HepG2 (cell line): ENCODE results near the gene HIPK2. TPM values are rescaled to one million over a fixed set of nuclear protein-coding genes. Genes with fewer than 3 reads are reported as not detected.

Source experiments
- ATAC-seq: fragments of 200-7000 bp; cut with Tn5 transposase; 3 replicates; pipeline ENCODE4 v1.9.1; 2020; ENCODE audit warnings: mild to moderate bottlenecking, moderate library complexity
- BruUV-seq: library from RNA; stranded (reverse); fragments of 400-500 nt; replicated peaks from 2 replicates; lab custom pipeline; 2021; lab: Mats Ljungman, UMichigan
- CTCF ChIA-PET: fragments of 300-600 bp; formaldehyde crosslinking; extraction: SDS; loops from one replicate; lab custom pipeline; 2021; ENCODE audit warnings: low total read pairs, inconsistent platforms, low intra/inter-chr PET ratio; lab: Yijun Ruan, JAX
- POLR2A ChIA-PET: fragments of 350-600 bp; sonication (Branson Sonifier 250); formaldehyde crosslinking; loops from one replicate; lab custom pipeline; 2020; ENCODE audit warnings: antibody characterized with exemption, inconsistent platforms; lab: Yijun Ruan, JAX
- DNase-seq: peaks from one replicate; pipeline ENCODE4 v3.0.0-alpha.2; 2015; ENCODE audit warnings: low spot score
- FAIRE-seq: peaks from 3 replicates; lab custom pipeline; 2011; peaks lifted over from hg19 to GRCh38; lab: Jason Lieb, UNC
- H2AFZ ChIP-seq: one replicate; pipeline ENCODE4 v1.6.1; 2011; ENCODE audit warnings: low read length, inconsistent platforms
- H3K27ac ChIP-seq: fragments of 300-600 bp; 3 replicates; pipeline ENCODE4 v1.8.0; 2011; ENCODE audit warnings: mixed run types, mild to moderate bottlenecking, mixed read lengths, low read length, inconsistent platforms; ENCODE audit not compliant: insufficient read depth; ENCODE audit errors: extremely low read length
- H3K27me3 ChIP-seq, 2 experiments: fragments of 200-600 bp in 1 of 2; 2 replicates in 1 of 2; 3 replicates in 1 of 2; pipeline versions ENCODE4 v1.6.0 to v1.8.0; 2011; ENCODE audit warnings: low read length in 2 of 2, mild to moderate bottlenecking in 2 of 2, moderate library complexity in 2 of 2, inconsistent platforms in 1 of 2; ENCODE audit not compliant: insufficient read depth in 2 of 2, control insufficient read depth in 1 of 2
- H3K36me3 ChIP-seq, 2 experiments: fragments of 200-600 bp in 1 of 2; replicated peaks in 1 of 2; 2 replicates in 1 of 2; 3 replicates in 1 of 2; pipeline versions ENCODE4 v1.5.1 to v1.8.0; 2011; ENCODE audit warnings: low read length in 2 of 2, inconsistent platforms in 1 of 2; ENCODE audit not compliant: insufficient read depth in 2 of 2, control insufficient read depth in 1 of 2
- H3K4me1 ChIP-seq: 2 replicates; pipeline ENCODE4 v1.5.1; 2012; ENCODE audit warnings: low read length, inconsistent platforms; ENCODE audit not compliant: insufficient read depth
- H3K4me2 ChIP-seq: 2 replicates; pipeline ENCODE4 v1.6.0; 2011; ENCODE audit warnings: low read depth, low read length, inconsistent platforms
- H3K4me3 ChIP-seq, 3 experiments: fragments of 200-600 bp in 1 of 3; sonication (generic), shearing (Covaris generic) in 1 of 3; replicated peaks in 1 of 3; 2 replicates each; pipeline ENCODE4 v1.5.1; 2011 to 2016; ENCODE audit warnings: low read length in 3 of 3, inconsistent platforms in 2 of 3, low read depth in 2 of 3, mild to moderate bottlenecking in 2 of 3, control low read depth in 1 of 3, mixed read lengths in 1 of 3; ENCODE audit not compliant: insufficient read depth in 1 of 3
- H3K79me2 ChIP-seq: one replicate; pipeline ENCODE4 v1.6.1; 2011; ENCODE audit warnings: low read length, inconsistent platforms; ENCODE audit not compliant: insufficient read depth
- H3K9ac ChIP-seq: 2 replicates; pipeline ENCODE4 v1.6.0; 2011; ENCODE audit warnings: mild to moderate bottlenecking, low read depth, low read length, inconsistent platforms; ENCODE audit not compliant: insufficient read depth
- H3K9me3 ChIP-seq: 2 replicates; pipeline ENCODE4 v1.5.1; 2012; ENCODE audit warnings: mild to moderate bottlenecking, low read length
- H4K20me1 ChIP-seq: 2 replicates; pipeline ENCODE4 v1.6.0; 2011; ENCODE audit warnings: inconsistent platforms, mild to moderate bottlenecking, low read length, moderate library complexity; ENCODE audit not compliant: insufficient read depth
- AGO2 ChIP-seq: fragments of 200-400 bp; formaldehyde crosslinking; optimal IDR thresholded peaks from 2 replicates; pipeline ENCODE3; 2017; ENCODE audit warnings: mild to moderate bottlenecking, low read depth, low read length, moderate library complexity
- ARNTL ChIP-seq: sonication (generic); formaldehyde crosslinking; IDR thresholded peaks from 2 replicates; pipeline ENCODE4 v1.4.0; 2020; ENCODE audit warnings: mild to moderate bottlenecking, missing genetic modification reagents
- HOXA9 ChIP-seq: sonication (generic); formaldehyde crosslinking; IDR thresholded peaks from 2 replicates; pipeline ENCODE4 v1.8.1; 2022; ENCODE audit warnings: missing genetic modification reagents, mild to moderate bottlenecking, moderate library complexity, borderline replicate concordance
- IKZF4 ChIP-seq: sonication (generic); formaldehyde crosslinking; IDR thresholded peaks from 2 replicates; pipeline ENCODE4 v1.5.1; 2020; ENCODE audit warnings: borderline replicate concordance, mild to moderate bottlenecking, low read depth, missing genetic modification reagents; ENCODE audit errors: not compliant biosample characterization
- PATZ1 ChIP-seq: sonication (generic); formaldehyde crosslinking; IDR thresholded peaks from 2 replicates; pipeline ENCODE4 v1.4.0; 2020; ENCODE audit warnings: missing genetic modification reagents
- RBM22 ChIP-seq: fragments of 200-400 bp; formaldehyde crosslinking; optimal IDR thresholded peaks from 2 replicates; pipeline ENCODE3; 2017; ENCODE audit warnings: mild to moderate bottlenecking, low read length, moderate library complexity
- SIX1 ChIP-seq: sonication (generic); formaldehyde crosslinking; IDR thresholded peaks from 2 replicates; pipeline ENCODE4 v1.4.0; 2020; ENCODE audit warnings: missing genetic modification reagents, borderline replicate concordance
- SP140L ChIP-seq: sonication (generic); formaldehyde crosslinking; IDR thresholded peaks from 2 replicates; pipeline ENCODE4 v1.4.0; 2020; ENCODE audit warnings: missing genetic modification reagents, borderline replicate concordance
- XRCC5 ChIP-seq: fragments of 200-400 bp; formaldehyde crosslinking; optimal IDR thresholded peaks from 2 replicates; pipeline ENCODE3; 2017; ENCODE audit warnings: mild to moderate bottlenecking, low read length
- ZNF496 ChIP-seq: sonication (generic); formaldehyde crosslinking; IDR thresholded peaks from 2 replicates; pipeline ENCODE4 v1.8.1; 2023; ENCODE audit warnings: mild to moderate bottlenecking, moderate library complexity, missing genetic modification reagents; ENCODE audit not compliant: insufficient replicate concordance
- ZNF501 ChIP-seq: sonication (generic); formaldehyde crosslinking; IDR thresholded peaks from 2 replicates; pipeline ENCODE4 v1.5.1; 2020; ENCODE audit warnings: mild to moderate bottlenecking, moderate library complexity, missing genetic modification reagents
- WGBS: methylation state at CpG from one replicate; pipeline ENCODE4 v1.1.6; 2017; ENCODE audit warnings: low lambda C conversion rate; 5-methylcytosine and 5-hydroxymethylcytosine counted together
- in situ Hi-C: cut with HindIII; loops from 2 replicates; pipeline ENCODE4 v1.10.0; 2017; ENCODE audit warnings: low pct_unique_long_range_greater_than_20kb; ENCODE audit not compliant: extremely low pct_ligation_motif_present
- intact Hi-C: fragments of 100-400 bp; cut with micrococcal nuclease; formaldehyde crosslinking; loops from one replicate; pipeline ENCODE4 v1.10.0; 2022; ENCODE audit not compliant: unreplicated experiment
- polyA plus RNA-seq, 8 experiments: library from polyadenylated mRNA; depleted of rRNA in 3 of 8; stranded (reverse) in 7 of 8; unstranded in 1 of 8; fragments of >200 nt; fragmentation: Illumina TruSeq in 4 of 8; extraction: Trizol in 4 of 8; gene quantifications; 2 replicates each; pipeline versions ENCODE4 v1.2.1 to v1.2.3, GENCODE V29; 2011 to 2016; ENCODE audit warnings: low read depth in 4 of 8, missing spikeins in 1 of 8, mixed read lengths in 1 of 8; ENCODE audit not compliant: insufficient read depth in 1 of 8
- total RNA-seq, 5 experiments: library from RNA; depleted of rRNA; stranded (reverse); fragments of >200 nt; fragmentation: Illumina TruSeq; extraction: Trizol; gene quantifications; 2 replicates each; pipeline ENCODE4 v1.2.3, GENCODE V29; 2016; ENCODE audit warnings: low read depth in 1 of 5

HIPK2 gene
- total and polyA plus RNA-seq, 2 of the 13 experiments (the other 11 are each of a cell fraction or from before 2014, with no cell fraction given), result 14.4 to 20.2 TPM

DNA sequence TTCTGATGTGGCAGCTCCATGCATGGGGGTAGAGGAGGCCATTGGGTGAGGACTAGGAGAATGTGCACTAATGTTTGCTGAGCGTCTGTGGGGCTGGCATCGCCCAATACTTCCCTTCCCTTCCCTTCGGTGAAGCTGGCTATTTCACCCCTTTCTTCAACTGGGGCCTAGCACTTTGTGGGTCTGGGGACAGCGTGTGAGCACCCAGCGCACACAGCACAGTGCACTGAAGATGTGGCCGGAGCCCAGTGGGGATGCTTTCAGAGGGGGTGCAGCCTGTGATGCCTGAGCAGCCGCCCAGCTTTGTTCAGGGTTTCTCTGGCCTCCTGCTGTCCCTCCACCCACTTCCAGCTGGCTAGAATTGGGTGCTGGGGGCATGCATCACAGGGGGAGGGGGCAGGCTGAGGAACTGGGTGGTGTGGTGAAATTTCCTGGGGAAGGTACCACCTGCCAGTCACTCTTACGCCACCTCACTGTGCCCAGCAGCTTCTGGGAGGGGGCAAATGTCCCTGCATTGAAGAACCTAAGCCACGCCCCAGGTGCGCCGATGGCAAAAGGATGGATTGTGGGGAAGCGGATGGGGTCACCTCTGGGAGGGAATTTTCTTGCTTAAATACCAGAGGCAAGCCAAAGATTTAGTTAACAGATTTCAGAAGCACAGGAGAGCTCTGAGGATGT, 208.8 kb downstream of the HIPK2 start:
- CTCF ChIA-PET, result no interaction called here
- BruUV-seq, result no TSS peak
- no peak for DNase-seq
- Histone ChIP-seq H3K9me3 (no peaks in the 10 kb centered on the region), H3K27ac (no peak overlapping the region), H3K36me3 (peaks cover 5 to 19% of the 10 kb centered on the region in 2 experiments; a peak in 4 of 5 replicates), H3K79me2 (no peaks in the 10 kb centered on the region), H3K9ac (no peak overlapping the region), H3K4me1 (peaks cover 33% of the 10 kb centered on the region), H3K27me3 (no peaks in the 10 kb centered on the region), H4K20me1 (peaks cover 3% of the 10 kb centered on the region; the same call in 1 of the 2 replicates), H3K4me2 (no peak overlapping the region), H2AFZ (no peak overlapping the region), H3K4me3 (no peak overlapping the region)
- TF ChIP-seq IKZF4, result no peak
- TF ChIP-seq XRCC5, result no peak
- no peak for TF ChIP-seq HOXA9
- no peak for TF ChIP-seq ARNTL (CRISPR knock-in tag)
- TF ChIP-seq ZNF501 (CRISPR knock-in tag), result no peak
- no peak for TF ChIP-seq PATZ1 (CRISPR knock-in tag)
- TF ChIP-seq RBM22, result peak; percentile 85
- no peak for TF ChIP-seq ZNF496
- TF ChIP-seq SP140L (CRISPR knock-in tag), result no peak
- TF ChIP-seq AGO2, result peak; percentile 52
- TF ChIP-seq SIX1 (CRISPR knock-in tag), result no peak
- WGBS, result 98% methylated on average over 12 of the region's 12 CpGs
- ATAC-seq, result no peak
- no peak for FAIRE-seq
- POLR2A ChIA-PET, result no interaction called here
- intact Hi-C loops (no loop called here), in situ Hi-C loops (no loop called here)
